GM23248 (cell line): ENCODE results near the gene TTC39C.

Experiments used
- EZH2 ChIP-seq: fragments of 200-600 bp; sonication (generic); IDR thresholded peaks from 2 replicates; pipeline ENCODE4 v1.6.1; 2018; ENCODE audit warnings: antibody characterized with exemption, mild to moderate bottlenecking; ENCODE audit not compliant: insufficient read depth, poor library complexity, severe bottlenecking
- EZH2phosphoT487 ChIP-seq: fragments of 200-600 bp; sonication (generic); IDR thresholded peaks from 2 replicates; pipeline ENCODE4 v1.6.1; 2018; ENCODE audit warnings: antibody characterized with exemption, moderate library complexity, mild to moderate bottlenecking, low read depth; ENCODE audit not compliant: insufficient read depth

GRCh38 chr18:24009651-24010333 lies 4.8 kb upstream of the TTC39C start:
- TF ChIP-seq EZH2 (no peak), EZH2phosphoT487 (no peak)
